IMR-90 (cell line): ENCODE results near the gene TEFM. TPM values are rescaled to one million over a fixed set of nuclear protein-coding genes. Genes with fewer than 3 reads are reported as not detected.

Source experiments
- ATAC-seq: fragments of 200-7000 bp; cut with Tn5 transposase; 2 replicates; pipeline ENCODE4 v1.9.1; 2020; ENCODE audit warnings: low read depth, mild to moderate bottlenecking, moderate library complexity
- BruUV-seq: library from RNA; stranded (reverse); fragments of 400-500 nt; replicated peaks from 2 replicates; lab custom pipeline; 2021; lab: Mats Ljungman, UMichigan
- CTCF ChIA-PET: fragments of 300-600 bp; formaldehyde crosslinking; extraction: SDS; loops from one replicate; lab custom pipeline; 2021; ENCODE audit warnings: antibody characterized with exemption; lab: Yijun Ruan, JAX
- POLR2A ChIA-PET: fragments of 300-600 bp; sonication (Branson Sonifier 250); formaldehyde crosslinking; loops from one replicate; lab custom pipeline; 2022; ENCODE audit warnings: antibody characterized with exemption; ENCODE audit not compliant: unreplicated experiment; lab: Charles Lee
- DNase-seq: peaks from one replicate; pipeline ENCODE4 v3.0.0; 2013
- H2AFZ ChIP-seq: replicated peaks from 2 replicates; pipeline ENCODE3; 2013; ENCODE audit warnings: low read length, mild to moderate bottlenecking; ENCODE audit not compliant: poor library complexity
- H2AK5ac ChIP-seq: 2 replicates; pipeline ENCODE4 v1.6.1; 2013; ENCODE audit warnings: low read depth, low read length, inconsistent platforms
- H2AK9ac ChIP-seq: replicated peaks from 2 replicates; pipeline ENCODE3; 2013; ENCODE audit warnings: mild to moderate bottlenecking, low read depth, low read length, moderate library complexity; ENCODE audit not compliant: poor library complexity
- H2BK120ac ChIP-seq: 2 replicates; pipeline ENCODE4 v1.6.1; 2013; ENCODE audit warnings: low read depth, low read length, inconsistent platforms
- H2BK15ac ChIP-seq: 3 replicates; pipeline ENCODE4 v1.6.1; 2013; ENCODE audit warnings: low read depth, low read length, inconsistent platforms
- H2BK20ac ChIP-seq: 2 replicates; pipeline ENCODE4 v1.6.1; 2013; ENCODE audit warnings: low read depth, mild to moderate bottlenecking, inconsistent platforms, low read length, moderate library complexity
- H2BK5ac ChIP-seq: 2 replicates; pipeline ENCODE4 v1.6.1; 2013; ENCODE audit warnings: mild to moderate bottlenecking, low read depth, low read length, inconsistent platforms; ENCODE audit not compliant: poor library complexity, severe bottlenecking
- H3K14ac ChIP-seq: replicated peaks from 2 replicates; pipeline ENCODE4 v1.6.1; 2013; ENCODE audit warnings: low read depth, low read length, inconsistent platforms
- H3K18ac ChIP-seq: 2 replicates; pipeline ENCODE4 v1.6.1; 2013; ENCODE audit warnings: low read depth, low read length, control low read depth
- H3K23ac ChIP-seq: 2 replicates; pipeline ENCODE4 v1.6.1; 2013; ENCODE audit warnings: low read depth, low read length, inconsistent platforms
- H3K27ac ChIP-seq: 2 replicates; pipeline ENCODE4 v1.5.1; 2013; ENCODE audit warnings: mild to moderate bottlenecking, control low read depth, low read length; ENCODE audit not compliant: insufficient read depth
- H3K27me3 ChIP-seq: 2 replicates; pipeline ENCODE4 v1.6.1; 2013; ENCODE audit warnings: low read length; ENCODE audit not compliant: control insufficient read depth, insufficient read depth
- H3K36me3 ChIP-seq: 2 replicates; pipeline ENCODE4 v1.6.1; 2013; ENCODE audit warnings: low read length, mixed read lengths; ENCODE audit not compliant: control insufficient read depth, insufficient read depth
- H3K4ac ChIP-seq: 2 replicates; pipeline ENCODE4 v1.6.1; 2013; ENCODE audit warnings: low read depth, low read length, inconsistent platforms
- H3K4me1 ChIP-seq: 2 replicates; pipeline ENCODE4 v1.6.1; 2013; ENCODE audit warnings: low read length, mixed read lengths; ENCODE audit not compliant: control insufficient read depth, insufficient read depth
- H3K4me2 ChIP-seq: 2 replicates; pipeline ENCODE4 v1.6.1; 2013; ENCODE audit warnings: low read depth, mild to moderate bottlenecking, control low read depth, low read length, moderate library complexity
- H3K4me3 ChIP-seq: 2 replicates; pipeline ENCODE4 v1.5.1; 2013; ENCODE audit warnings: low read depth, mild to moderate bottlenecking, control low read depth, low read length, moderate library complexity; ENCODE audit not compliant: insufficient read depth
- H3K56ac ChIP-seq: 2 replicates; pipeline ENCODE4 v1.6.1; 2013; ENCODE audit warnings: low read length, inconsistent platforms; ENCODE audit not compliant: insufficient read depth; ENCODE audit errors: extremely low read depth
- H3K79me1 ChIP-seq, 2 experiments: 2 replicates each; pipeline ENCODE4 v1.6.1; 2013; ENCODE audit warnings: low read length in 2 of 2, inconsistent platforms in 1 of 2, low read depth in 1 of 2
- H3K9ac ChIP-seq: 2 replicates; pipeline ENCODE4 v1.6.1; 2013; ENCODE audit warnings: low read depth, low read length, control low read depth
- H3K9me1 ChIP-seq: 2 replicates; pipeline ENCODE4 v1.6.1; 2013; ENCODE audit warnings: low read length, inconsistent platforms; ENCODE audit not compliant: insufficient read depth
- H3K9me3 ChIP-seq: 2 replicates; pipeline ENCODE4 v1.6.1; 2013; ENCODE audit warnings: low read length; ENCODE audit not compliant: control insufficient read depth, insufficient read depth
- H4K20me1 ChIP-seq: 2 replicates; pipeline ENCODE4 v1.6.1; 2013; ENCODE audit warnings: low read length, inconsistent platforms; ENCODE audit not compliant: insufficient read depth
- H4K5ac ChIP-seq: 2 replicates; pipeline ENCODE4 v1.6.1; 2013; ENCODE audit warnings: mild to moderate bottlenecking, low read depth, low read length, control low read depth
- H4K8ac ChIP-seq, 2 experiments: 2 replicates each; pipeline ENCODE4 v1.6.1; 2013; ENCODE audit warnings: low read depth in 2 of 2, low read length in 2 of 2, control low read depth in 1 of 2, inconsistent platforms in 1 of 2
- H4K91ac ChIP-seq: 2 replicates; pipeline ENCODE4 v1.6.1; 2013; ENCODE audit warnings: low read depth, low read length, inconsistent platforms; ENCODE audit not compliant: insufficient read depth
- CTCF ChIP-seq: conservative IDR thresholded peaks from 2 replicates; pipeline ENCODE4 v1.5.1; 2012; ENCODE audit warnings: mild to moderate bottlenecking, low read depth, low read length, improper control_type of control experiment
- FOS ChIP-seq: fragments of 150-350 bp; IDR thresholded peaks from 2 replicates; pipeline ENCODE4 v1.6.1; 2016; ENCODE audit warnings: low read depth, low read length
- NFE2L2 ChIP-seq: fragments of 150-350 bp; IDR thresholded peaks from 2 replicates; pipeline ENCODE4 v1.6.1; 2016; ENCODE audit warnings: low read depth, mild to moderate bottlenecking, low read length
- USF2 ChIP-seq: fragments of 150-350 bp; IDR thresholded peaks from 2 replicates; pipeline ENCODE4 v1.6.1; 2017; ENCODE audit warnings: mild to moderate bottlenecking, antibody characterized with exemption, low read length, low read depth
- WGBS, 2 experiments: methylation state at CpG; one replicate each; pipeline versions ENCODE4 v1.1.5 to v1.1.7; 2013; ENCODE audit warnings: missing lambda C conversion rate in 2 of 2; ENCODE audit not compliant: insufficient read length in 1 of 2; ENCODE audit errors: extremely low coverage in 2 of 2; 5-methylcytosine and 5-hydroxymethylcytosine counted together
- dilution Hi-C: fragments of 300-500 bp; cut with HindIII; formaldehyde crosslinking; loops from one replicate; pipeline ENCODE4 v1.14.3; 2018; ENCODE audit warnings: low sequenced_read_pairs; ENCODE audit not compliant: unreplicated experiment
- in situ Hi-C: fragments of 300-500 bp; cut with MboI; formaldehyde crosslinking; loops from 3 replicates; pipeline ENCODE4 v1.14.3; 2019; ENCODE audit warnings: low sequenced_read_pairs, inconsistent platforms, mixed read lengths
- intact Hi-C: fragments of 100-400 bp; cut with micrococcal nuclease; formaldehyde crosslinking; loops from 2 replicates; pipeline ENCODE4 v1.10.0; 2022
- polyA plus RNA-seq, 3 experiments: library from polyadenylated mRNA; depleted of rRNA; stranded (reverse); fragments of >200 nt; gene quantifications; 2 replicates each; pipeline ENCODE4 v1.2.3, GENCODE V29; 2012; ENCODE audit warnings: low replicate concordance in 1 of 3
- total RNA-seq: library from RNA; depleted of rRNA; stranded (reverse); fragments of >200 nt; gene quantifications from 2 replicates; pipeline ENCODE4 v1.2.3, GENCODE V29; 2012

TEFM gene
- total and polyA plus RNA-seq, 2 of the 4 experiments (the other 2 are of a cell fraction) = 7.9 to 13.8 TPM

GRCh38 chr17:30942308-30943079 is 36.5 kb upstream of the TEFM start:
- ATAC-seq = peak; percentile 93
- H2AK9ac ChIP-seq = no peak overlapping the region
- no TSS peak for BruUV-seq
- 0 out of 2 replicates have a peak, but pooled peaks cover 3% of the 10 kb centered on the region for H3K9me1 ChIP-seq
- H3K4ac ChIP-seq = no peak overlapping the region
- H3K79me1 ChIP-seq = no peaks in the 10 kb centered on the region
- H3K18ac ChIP-seq = no peak overlapping the region
- no peaks in the 10 kb centered on the region for H4K20me1 ChIP-seq
- H3K9me3 ChIP-seq = no peaks in the 10 kb centered on the region
- TF ChIP-seq NFE2L2 = no peak; the same call in 1 of the 2 replicates
- TF ChIP-seq USF2 = no peak
- peak; percentile 36 for TF ChIP-seq CTCF
- no peak for TF ChIP-seq FOS
- H4K91ac ChIP-seq = no peak overlapping the region
- H4K8ac ChIP-seq = no peak overlapping the region
- H3K4me1 ChIP-seq = no peaks in the 10 kb centered on the region; the same call in 1 of the 2 replicates
- no peak overlapping the region for H3K27ac ChIP-seq
- no peak overlapping the region for H2BK120ac ChIP-seq
- ChIA-PET POLR2A (no interaction called here), CTCF (no interaction called here)
- H2BK20ac ChIP-seq = no peak overlapping the region
- no peak overlapping the region for H3K56ac ChIP-seq
- H3K36me3 ChIP-seq = no peaks in the 10 kb centered on the region
- H4K5ac ChIP-seq = no peak overlapping the region
- dilution Hi-C loops (no loop called here), intact Hi-C loops (no loop called here), in situ Hi-C loops (no loop called here)
- H3K4me3 ChIP-seq = no peak overlapping the region
- no peak overlapping the region for H2BK15ac ChIP-seq
- H3K27me3 ChIP-seq = no peaks in the 10 kb centered on the region; the same call in 1 of the 2 replicates
- no peak overlapping the region for H2BK5ac ChIP-seq
- peak overlapping the region; percentile 36; the same call in 1 of the 2 replicates for H3K4me2 ChIP-seq
- H3K14ac ChIP-seq = no peak overlapping the region
- no CpG with 5 or more reads among the region's 4 CpGs for WGBS, 2 experiments
- DNase-seq = peak; percentile 62
- H2AFZ ChIP-seq = no peak overlapping the region
- no peak overlapping the region for H3K23ac ChIP-seq
- H3K9ac ChIP-seq = no peak overlapping the region
- no peak overlapping the region for H2AK5ac ChIP-seq
